NCI-H1105 (cell line): ENCODE measurements around the gene PITX2.

Experiments used
- DNase-seq: peaks from one replicate; lab custom pipeline; 2025; lab: John Stamatoyannopoulos, UW

PITX2 gene

DNA sequence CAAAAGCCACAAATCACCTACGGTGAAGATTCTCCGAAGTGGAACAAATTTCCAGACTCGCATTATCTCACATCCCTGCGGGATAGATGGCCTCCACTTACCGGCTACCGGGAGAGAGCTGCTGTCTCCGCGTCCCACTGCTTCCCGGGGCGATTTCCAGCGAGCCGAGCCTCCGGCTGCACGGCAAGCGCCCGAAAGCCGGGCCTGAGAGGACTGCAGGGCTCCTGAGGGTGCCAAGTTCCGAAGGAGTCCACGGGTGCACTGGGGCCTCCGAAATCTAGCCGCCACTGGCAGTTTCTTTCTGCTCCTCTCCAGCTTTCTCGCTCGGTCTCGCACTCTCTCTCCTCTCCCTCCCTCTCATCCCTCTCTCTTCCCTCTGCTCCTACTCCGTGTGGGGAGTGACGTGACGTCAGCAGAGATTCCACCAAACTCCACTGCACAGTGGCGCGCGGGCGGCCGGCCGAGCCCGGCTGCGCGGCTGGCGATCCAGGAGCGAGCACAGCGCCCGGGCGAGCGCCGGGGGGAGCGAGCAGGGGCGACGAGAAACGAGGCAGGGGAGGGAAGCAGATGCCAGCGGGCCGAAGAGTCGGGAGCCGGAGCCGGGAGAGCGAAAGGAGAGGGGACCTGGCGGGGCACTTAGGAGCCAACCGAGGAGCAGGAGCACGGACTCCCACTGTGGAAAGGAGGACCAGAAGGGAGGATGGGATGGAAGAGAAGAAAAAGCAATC lies 14.0 kb upstream of the PITX2 start:
- no peak for DNase-seq

GRCh38 chr4:110636171-110636679 lies 13.3 kb upstream of the PITX2 start:
- DNase-seq: no peak

- no peak for DNase-seq
Measured at GRCh38 chr4:110635163-110635865, 12.4 kb upstream of the PITX2 start.

DNA sequence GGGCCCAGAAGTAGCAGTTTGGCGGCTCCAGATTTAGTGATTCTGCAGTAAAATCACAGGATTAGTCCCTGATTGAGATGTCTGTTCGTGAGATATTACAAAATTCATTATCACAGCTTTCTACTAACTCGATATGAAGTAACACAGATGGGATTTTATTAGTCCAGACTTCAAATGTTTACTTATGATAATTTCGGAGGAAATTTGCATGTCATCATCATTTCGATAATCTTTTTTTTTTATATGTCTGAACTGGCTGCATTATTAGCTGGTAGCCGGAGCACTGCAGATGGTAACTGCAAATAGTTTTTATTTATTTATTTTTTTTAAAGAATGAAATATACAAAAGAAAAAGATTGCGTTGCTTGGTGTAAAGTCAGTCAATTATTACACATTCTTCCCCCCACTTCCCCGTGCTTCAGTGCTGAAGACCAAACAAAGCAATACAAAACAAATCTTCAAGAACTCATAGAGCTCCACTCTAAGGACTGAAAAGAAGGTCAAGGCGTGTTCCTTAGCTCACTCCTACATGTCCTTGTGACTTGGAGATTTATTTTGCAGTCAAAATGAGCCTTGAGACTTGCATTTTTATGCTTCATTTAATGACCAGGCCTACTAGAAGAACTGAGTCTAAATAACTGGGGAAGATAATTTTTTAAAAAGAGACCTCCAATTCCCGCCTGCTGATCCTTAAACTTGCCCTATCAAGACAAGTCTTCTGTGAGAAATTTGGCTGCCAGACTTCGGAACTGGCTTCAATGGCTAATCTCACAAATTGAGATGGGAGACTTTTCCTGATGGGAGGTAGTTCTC lies 11.7 kb upstream of the PITX2 start:
- DNase-seq: no peak

GRCh38 chr4:110633358-110634341 lies 10.8 kb upstream of the PITX2 start:
- no peak for DNase-seq

- no peak for DNase-seq
Measured at GRCh38 chr4:110632506-110633357, 9.9 kb upstream of the PITX2 start.

DNA sequence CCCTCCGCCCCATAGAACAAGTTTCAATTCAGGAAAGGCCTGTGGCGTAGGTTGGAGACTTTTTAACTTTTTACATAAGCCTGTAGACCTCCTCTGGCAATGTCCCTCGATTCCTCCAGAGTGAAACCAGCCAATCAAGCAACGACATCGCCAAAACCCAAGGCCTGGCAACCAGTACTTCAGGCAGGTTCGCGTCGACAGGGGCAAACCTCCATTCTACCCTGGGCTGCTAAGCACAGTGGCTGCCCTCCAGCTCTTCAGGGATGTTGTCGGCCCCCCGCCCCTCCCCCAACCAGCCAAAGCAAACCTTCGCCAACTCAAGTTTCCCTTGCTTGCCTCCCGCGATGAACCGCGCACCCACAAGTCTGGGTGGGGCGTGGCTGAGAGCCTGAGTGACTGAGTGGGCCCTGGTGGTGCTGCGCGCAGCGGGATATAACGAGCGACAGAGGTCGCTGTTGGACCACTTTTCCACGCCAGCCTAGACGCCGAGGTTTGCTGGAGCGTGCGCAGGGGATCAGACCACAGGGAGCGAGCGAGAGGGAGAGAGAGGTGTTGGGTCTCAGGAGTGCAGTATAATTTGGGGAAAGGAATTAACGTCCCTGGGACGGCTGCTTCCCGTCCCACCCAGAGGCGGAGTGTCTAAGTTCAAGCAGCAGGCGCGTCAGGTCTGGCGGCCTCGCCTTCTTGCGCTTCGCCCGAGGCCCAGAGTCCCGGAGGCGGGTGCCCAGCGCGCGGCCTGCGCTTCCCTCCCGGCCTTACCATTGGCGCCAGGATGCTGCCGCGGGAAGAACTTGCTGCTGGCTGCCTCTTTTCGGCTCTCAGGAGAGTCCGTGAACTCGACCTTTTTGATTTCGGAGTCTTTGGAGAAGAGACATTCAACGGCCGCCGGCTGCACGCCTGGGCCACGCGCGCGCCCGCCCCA lies 9.0 kb upstream of the PITX2 start:
- peak; percentile 33 for DNase-seq

- no peak for DNase-seq
Measured at GRCh38 chr4:110630688-110631402, 8.0 kb upstream of the PITX2 start.

GRCh38 chr4:110629780-110630687 lies 7.2 kb upstream of the PITX2 start:
- no peak for DNase-seq

GRCh38 chr4:110629214-110629754 lies 6.4 kb upstream of the PITX2 start:
- no peak for DNase-seq

DNA sequence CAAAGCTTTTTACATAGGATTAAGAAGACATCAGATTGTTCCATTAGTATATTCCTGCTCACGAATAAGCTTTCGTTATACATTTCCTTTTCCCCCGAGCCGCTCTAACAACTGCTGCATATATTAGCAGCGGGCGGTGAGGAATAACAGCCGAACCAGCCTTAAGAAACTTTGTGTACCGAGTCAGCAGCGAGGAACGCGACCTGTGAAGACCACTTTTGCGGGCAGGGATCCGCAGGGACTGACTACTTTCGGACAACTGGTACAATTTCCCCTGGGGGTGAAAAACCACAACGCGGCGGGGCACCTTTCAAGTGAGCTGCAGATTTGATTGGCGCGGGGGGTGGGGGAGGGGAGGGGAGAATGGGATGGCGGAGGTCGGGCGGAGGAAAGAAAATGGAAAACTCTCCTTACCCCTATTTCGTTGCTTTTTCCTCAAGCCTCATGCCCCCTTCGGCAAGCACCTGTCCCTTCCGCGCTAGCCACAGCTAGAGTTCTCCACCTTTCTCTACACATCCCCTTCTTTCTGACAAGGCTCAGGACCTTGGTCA lies 5.9 kb upstream of the PITX2 start:
- DNase-seq: no peak

- DNase-seq: no peak
Measured at GRCh38 chr4:110627977-110628662, 5.2 kb upstream of the PITX2 start.

GRCh38 chr4:110626532-110627153 lies 3.8 kb upstream of the PITX2 start:
- DNase-seq: no peak

DNA sequence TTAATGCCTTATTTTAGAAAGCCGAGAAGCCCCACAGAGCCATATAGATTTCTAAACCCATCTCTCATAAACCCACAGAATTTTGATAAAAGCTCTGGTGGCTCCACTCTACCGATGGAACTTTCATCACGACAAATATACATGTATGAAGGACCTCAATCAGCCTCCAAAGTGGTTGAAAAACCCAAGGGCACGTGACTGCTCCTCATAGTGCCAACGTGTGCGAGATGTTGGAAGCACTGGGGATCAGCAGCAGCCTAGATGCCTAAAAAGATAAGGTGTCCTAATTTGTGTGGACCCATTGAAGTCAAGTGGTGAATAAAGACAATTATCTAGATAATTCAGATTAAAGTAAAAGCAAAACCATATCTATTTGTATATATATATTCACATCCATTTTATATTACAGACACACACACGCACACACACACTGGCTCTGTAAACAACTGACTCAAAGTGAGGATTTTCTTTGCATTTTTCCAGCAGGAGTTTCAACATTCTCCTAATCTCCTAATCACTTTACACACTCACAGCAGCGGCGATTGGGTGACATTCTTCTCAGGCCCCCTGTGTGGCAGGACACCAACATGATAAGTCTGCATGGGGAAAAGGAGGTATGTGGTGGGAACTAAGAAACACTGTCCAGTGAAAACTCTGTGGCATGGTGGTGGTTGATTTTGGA lies 2.8 kb upstream of the PITX2 start:
- no peak for DNase-seq

DNA sequence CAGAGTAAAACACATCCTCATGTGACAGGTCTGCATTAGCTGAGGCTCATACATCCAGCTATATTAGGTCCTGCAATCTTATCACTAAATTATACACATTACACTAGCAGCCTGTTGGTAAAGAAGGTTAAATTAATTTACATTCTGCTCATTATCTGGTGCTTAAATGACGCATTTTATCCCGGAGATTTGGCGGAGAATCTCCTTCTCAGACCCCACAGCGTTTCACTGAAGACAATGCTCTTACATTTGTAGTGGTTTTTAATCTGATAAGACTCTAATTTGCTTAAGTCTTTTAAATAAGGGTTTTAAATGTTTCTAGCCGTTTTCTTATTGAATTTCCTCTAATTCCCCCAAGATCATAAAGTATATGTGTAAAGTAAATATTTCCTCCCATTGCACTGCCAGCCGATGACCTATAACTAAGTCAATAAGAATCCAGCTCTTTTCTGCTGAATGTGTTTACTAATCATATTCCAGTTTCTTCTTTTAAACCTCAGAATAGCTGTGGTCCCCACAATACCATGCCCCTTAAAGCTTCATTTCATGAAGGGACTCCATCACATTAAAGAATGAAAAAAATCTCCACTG lies 2.1 kb upstream of the PITX2 start:
- DNase-seq: no peak
